ENCODE results near the gene SRPK3. TPM values are rescaled to one million over a fixed set of nuclear protein-coding genes. Genes with fewer than 3 reads are reported as not detected.
A peak's percentile ranks its signal among the peaks of the same experiment; 100 is the strongest.
"Not testable (repeated sequence)": the region's sequence is repeated elsewhere in the genome, so short reads cannot be mapped to it uniquely, and the experiment has no call there.

SRPK3 gene
- total and polyA plus RNA-seq, 2 donors (not counting 3 experiments of a cell fraction or from before 2014, with no cell fraction given) = 0.25 to 0.40 TPM

DNA sequence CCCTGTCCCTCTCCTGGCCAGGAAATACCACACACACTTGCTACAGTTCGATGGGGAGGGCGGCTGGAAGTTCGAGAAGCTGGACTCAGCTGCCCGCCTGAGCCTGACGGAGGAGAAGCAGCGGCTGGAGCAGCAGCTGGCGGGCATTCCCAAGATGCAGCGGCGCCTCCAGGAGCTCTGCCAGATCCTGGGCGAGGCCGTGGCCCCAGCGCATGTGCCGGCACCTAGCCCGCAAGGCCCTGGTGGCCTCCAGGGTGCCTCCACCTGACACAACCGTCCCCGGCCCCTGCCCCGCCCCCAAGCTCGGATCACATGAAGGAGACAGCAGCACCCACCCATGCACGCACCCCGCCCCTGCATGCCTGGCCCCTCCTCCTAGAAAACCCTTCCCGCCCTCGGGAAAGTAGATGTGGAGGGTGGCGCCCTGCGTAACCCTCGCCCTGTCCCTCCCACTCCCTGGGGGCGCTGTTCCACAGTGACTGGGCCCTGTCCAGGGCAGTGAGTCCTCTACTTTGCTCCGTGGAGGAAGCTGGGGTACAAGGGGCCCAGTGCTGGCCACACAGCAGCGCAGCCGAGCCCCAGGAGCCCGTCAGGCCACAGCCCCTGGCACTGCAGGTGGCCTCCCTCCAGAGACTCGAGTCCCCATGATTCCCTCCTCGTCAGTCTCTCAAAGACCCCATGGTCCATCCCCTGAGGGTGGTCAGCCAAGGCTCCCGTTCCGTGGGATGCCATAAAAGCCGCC, 37.2 kb upstream of the SRPK3 start:
- H3K4me1 ChIP-seq (ENCODE audit: control insufficient read depth, extremely low read depth, insufficient read depth, low read length); H3K9me1 ChIP-seq (replicated peaks; ENCODE audit: control insufficient read depth, extremely low read depth, insufficient read depth, low read length); H3K4me2 ChIP-seq (ENCODE audit: insufficient read depth, low read length); dilution Hi-C loops (cut with MboI; ENCODE audit: extremely low pct_ligation_motif_present, low sequenced_read_pairs); intact Hi-C loops (cut with micrococcal nuclease); H2AFZ ChIP-seq (ENCODE audit: low read depth, low read length); DNase-seq (ENCODE audit: low read depth, low spot score); H3K79me2 ChIP-seq (ENCODE audit: control insufficient read depth, insufficient read depth, low read length); H3K36me3 ChIP-seq (ENCODE audit: control insufficient read depth in 2 of 2, extremely low read depth in 1 of 2, insufficient read depth in 2 of 2, low read length in 2 of 2); H3K4me3 ChIP-seq (replicated peaks in 1 of 3; ENCODE audit: insufficient read depth in 1 of 3, low read depth in 1 of 3, low read length in 3 of 3); H3K9me3 ChIP-seq (replicated peaks; ENCODE audit: control insufficient read depth, insufficient read depth, low read length); H3K9ac ChIP-seq (replicated peaks; ENCODE audit: extremely low read depth, insufficient read depth, low read length); H3K27me3 ChIP-seq (ENCODE audit: control insufficient read depth in 2 of 2, insufficient read depth in 2 of 2, low read length in 2 of 2); H4K20me1 ChIP-seq (replicated peaks; ENCODE audit: control insufficient read depth, extremely low read depth, insufficient read depth, low read length); POLR2A ChIA-PET; H3K27ac ChIP-seq (ENCODE audit: insufficient read depth, low read depth, low read length); FAIRE-seq: not testable (repeated sequence)
- TSS peak; percentile 36 for BruUV-seq (replicated peaks)
- CTCF ChIA-PET = interaction anchor here (1.0 kb wide), 2 partner anchors 11 to 179 kb away, joined by 3 to 4 read pairs; no protein-coding TSS in a partner anchor

- Histone ChIP-seq H3K4me3 (replicated peaks in 1 of 3; ENCODE audit: insufficient read depth in 1 of 3, low read depth in 1 of 3, low read length in 3 of 3) (no peak overlapping the region), H4K20me1 (replicated peaks; ENCODE audit: control insufficient read depth, extremely low read depth, insufficient read depth, low read length) (no peaks in the 10 kb centered on the region), H3K79me2 (ENCODE audit: control insufficient read depth, insufficient read depth, low read length) (no peaks in the 10 kb centered on the region), H3K4me2 (ENCODE audit: insufficient read depth, low read length) (no peak overlapping the region), H3K9ac (replicated peaks; ENCODE audit: extremely low read depth, insufficient read depth, low read length) (no peak overlapping the region), H2AFZ (ENCODE audit: low read depth, low read length) (no peak overlapping the region), H3K9me1 (replicated peaks; ENCODE audit: control insufficient read depth, extremely low read depth, insufficient read depth, low read length) (no peaks in the 10 kb centered on the region), H3K27me3 (ENCODE audit: control insufficient read depth in 2 of 2, insufficient read depth in 2 of 2, low read length in 2 of 2) (no peaks in the 10 kb centered on the region), H3K4me1 (ENCODE audit: control insufficient read depth, extremely low read depth, insufficient read depth, low read length) (no peaks in the 10 kb centered on the region), H3K27ac (ENCODE audit: insufficient read depth, low read depth, low read length) (no peak overlapping the region), H3K9me3 (replicated peaks; ENCODE audit: control insufficient read depth, insufficient read depth, low read length) (no peaks in the 10 kb centered on the region), H3K36me3 (ENCODE audit: control insufficient read depth in 2 of 2, extremely low read depth in 1 of 2, insufficient read depth in 2 of 2, low read length in 2 of 2) (no peaks in the 10 kb centered on the region)
- peak; percentile 38 for FAIRE-seq
- BruUV-seq (replicated peaks) = no TSS peak
- CTCF ChIA-PET = interaction anchor here (1.0 kb wide), 2 partner anchors 10 to 179 kb away, joined by 3 to 4 read pairs; no protein-coding TSS in a partner anchor
- POLR2A ChIA-PET = no interaction called here
- intact Hi-C loops (cut with micrococcal nuclease) = no loop called here
- dilution Hi-C loops (cut with MboI; ENCODE audit: extremely low pct_ligation_motif_present, low sequenced_read_pairs) = no loop called here
- DNase-seq (ENCODE audit: low read depth, low spot score) = peak; percentile 10
- TF ChIP-seq GATA2 (IDR thresholded peaks at IDR 0.05; ENCODE audit: insufficient read depth, insufficient read length, low read depth, low read length) = no peak
- peak in 1 of 2 donors; percentile 46 for TF ChIP-seq CTCF (IDR thresholded peaks at IDR 0.05; ENCODE audit: extremely low read depth in 1 of 2, insufficient read depth in 1 of 2, low read depth in 1 of 2, low read length in 2 of 2)
Measured at GRCh38 chrX:153744210-153745066, 36.4 kb upstream of the SRPK3 start.

- H3K9me1 ChIP-seq (replicated peaks; ENCODE audit: control insufficient read depth, extremely low read depth, insufficient read depth, low read length); H3K27me3 ChIP-seq (ENCODE audit: control insufficient read depth in 2 of 2, insufficient read depth in 2 of 2, low read length in 2 of 2); dilution Hi-C loops (cut with MboI; ENCODE audit: extremely low pct_ligation_motif_present, low sequenced_read_pairs); H3K79me2 ChIP-seq (ENCODE audit: control insufficient read depth, insufficient read depth, low read length); POLR2A ChIA-PET; H2AFZ ChIP-seq (ENCODE audit: low read depth, low read length); H3K9ac ChIP-seq (replicated peaks; ENCODE audit: extremely low read depth, insufficient read depth, low read length); FAIRE-seq; intact Hi-C loops (cut with micrococcal nuclease); DNase-seq (ENCODE audit: low read depth, low spot score); H3K4me2 ChIP-seq (ENCODE audit: insufficient read depth, low read length); H3K4me1 ChIP-seq (ENCODE audit: control insufficient read depth, extremely low read depth, insufficient read depth, low read length); H4K20me1 ChIP-seq (replicated peaks; ENCODE audit: control insufficient read depth, extremely low read depth, insufficient read depth, low read length); BruUV-seq (replicated peaks); H3K27ac ChIP-seq (ENCODE audit: insufficient read depth, low read depth, low read length); H3K9me3 ChIP-seq (replicated peaks; ENCODE audit: control insufficient read depth, insufficient read depth, low read length); H3K36me3 ChIP-seq (ENCODE audit: control insufficient read depth in 2 of 2, extremely low read depth in 1 of 2, insufficient read depth in 2 of 2, low read length in 2 of 2); H3K4me3 ChIP-seq (replicated peaks in 1 of 3; ENCODE audit: insufficient read depth in 1 of 3, low read depth in 1 of 3, low read length in 3 of 3): not testable (repeated sequence)
- CTCF ChIA-PET = interaction anchor here (1.0 kb wide), 2 partner anchors 9 to 178 kb away, joined by 3 to 4 read pairs; no protein-coding TSS in a partner anchor
Measured at GRCh38 chrX:153745067-153745433, 35.8 kb upstream of the SRPK3 start.

Measured in endothelial cell of umbilical vein (primary cell).